Lower leg skin (tissue), 3 donors: ENCODE results near the gene GSK3A.
"Not testable (repeated sequence)": the region's sequence is repeated elsewhere in the genome, so short reads cannot be mapped to it uniquely, and the experiment has no call there.

ENCODE experiments used
- CTCF ChIP-seq, 3 donors: fragments of 450-650 bp; IDR thresholded peaks; one replicate each; pipeline ENCODE4 v1.5.1; 2016; ENCODE audit warnings: antibody characterized with exemption in 3 of 3, mild to moderate bottlenecking in 3 of 3, moderate library complexity in 2 of 3
- POLR2A ChIP-seq, 2 donors: fragments of 450-650 bp; IDR thresholded peaks; one replicate each; pipeline ENCODE4 v1.6.1; 2016 to 2017; ENCODE audit warnings: antibody characterized with exemption in 2 of 2, mild to moderate bottlenecking in 1 of 2, moderate library complexity in 1 of 2

GRCh38 chr19:42257842-42258241 is 15.4 kb upstream of the GSK3A start:
- TF ChIP-seq CTCF, POLR2A (IDR thresholded peaks at IDR 0.05): not testable (repeated sequence)
